ENCODE measurements around the gene MBD3.

GRCh38 chr19:1613146-1613545 is 20.5 kb upstream of the MBD3 start:
- TF ChIP-seq CTCF (conservative IDR thresholded peaks at IDR 0.05; ENCODE audit: low read depth in 2 of 2), result no peak
- no peak for TF ChIP-seq POLR2AphosphoS5 (IDR thresholded peaks at IDR 0.05; ENCODE audit: low read depth)
- no peak for TF ChIP-seq STAT1 (IDR thresholded peaks at IDR 0.05; ENCODE audit: unreplicated experiment)
- no peak for TF ChIP-seq EZH2 (IDR thresholded peaks at IDR 0.05; ENCODE audit: low read depth, unreplicated experiment)
- no peak for TF ChIP-seq EZH2phosphoT487 (IDR thresholded peaks at IDR 0.05; ENCODE audit: unreplicated experiment)
- no peak for TF ChIP-seq REST (IDR thresholded peaks at IDR 0.05; ENCODE audit: unreplicated experiment)
- no peak for TF ChIP-seq CREB1 (CRISPR knock-in tag; IDR thresholded peaks at IDR 0.05; ENCODE audit: low read depth)
